GM18499 (cell line): ENCODE data around the gene PPARG.
"Not testable (repeated sequence)": the region's sequence is repeated elsewhere in the genome, so short reads cannot be mapped to it uniquely, and the experiment has no call there.

Experiments
- ATAC-seq: cut with Tn5 transposase; IDR thresholded peaks from one replicate; pipeline ENCODE4 v1.9.1; 2021; ENCODE audit warnings: moderate number of reproducible peaks; ENCODE audit not compliant: insufficient read depth, unreplicated experiment

PPARG gene

DNA sequence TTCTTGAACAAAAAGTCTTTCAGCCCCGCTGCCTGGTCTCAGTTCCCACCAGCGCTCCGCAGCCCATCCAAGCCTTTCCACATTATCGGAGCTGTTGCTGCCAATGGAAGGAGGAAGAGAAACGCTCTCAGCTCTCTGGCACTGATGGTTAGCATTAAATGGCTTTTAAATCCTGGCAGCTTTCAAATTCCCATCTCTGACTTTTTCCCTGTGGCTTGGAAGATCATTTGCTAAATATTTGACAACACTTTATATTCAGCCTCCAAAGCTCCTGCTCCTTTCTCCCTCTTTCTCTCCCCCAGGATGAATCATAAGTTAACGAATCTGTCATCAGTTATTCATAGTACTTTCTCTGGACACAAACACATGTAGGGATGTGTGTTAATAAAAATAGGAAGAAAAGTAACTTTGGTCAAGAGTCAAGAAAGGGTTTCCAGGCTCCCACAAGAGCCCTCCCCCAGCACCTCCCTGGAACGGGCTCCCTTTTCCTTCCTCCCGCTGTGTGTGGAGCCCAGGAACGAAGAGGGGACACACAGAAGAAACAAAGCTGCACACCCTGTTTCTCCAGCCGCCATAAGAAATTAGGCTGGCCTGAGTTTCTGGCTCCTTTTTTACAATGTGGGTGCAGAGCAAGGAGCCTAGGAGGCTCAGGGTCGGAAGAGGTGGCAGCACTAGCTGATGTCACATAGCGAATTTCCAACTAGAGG is 147.8 kb downstream of the PPARG start:
- no peak for ATAC-seq

DNA sequence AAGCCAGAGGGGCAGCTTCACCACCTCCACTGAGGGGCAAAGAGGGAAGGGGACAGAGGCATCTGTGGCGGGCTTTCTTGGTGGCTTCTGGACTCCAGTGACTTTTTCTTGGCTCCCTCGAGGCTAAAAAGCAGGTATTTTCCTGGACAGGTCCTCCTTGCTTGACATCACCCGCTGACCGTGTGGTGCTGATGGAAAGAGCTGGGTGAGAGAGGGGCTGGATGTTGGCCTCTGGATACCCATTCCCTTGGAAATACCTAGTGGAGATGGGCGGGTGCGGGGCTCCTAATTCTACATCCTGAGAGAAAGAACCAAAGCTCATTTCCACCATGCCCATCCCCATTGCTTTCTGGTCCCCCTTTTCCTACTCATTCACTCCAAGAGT is 148.3 kb downstream of the PPARG start:
- no peak for ATAC-seq

DNA sequence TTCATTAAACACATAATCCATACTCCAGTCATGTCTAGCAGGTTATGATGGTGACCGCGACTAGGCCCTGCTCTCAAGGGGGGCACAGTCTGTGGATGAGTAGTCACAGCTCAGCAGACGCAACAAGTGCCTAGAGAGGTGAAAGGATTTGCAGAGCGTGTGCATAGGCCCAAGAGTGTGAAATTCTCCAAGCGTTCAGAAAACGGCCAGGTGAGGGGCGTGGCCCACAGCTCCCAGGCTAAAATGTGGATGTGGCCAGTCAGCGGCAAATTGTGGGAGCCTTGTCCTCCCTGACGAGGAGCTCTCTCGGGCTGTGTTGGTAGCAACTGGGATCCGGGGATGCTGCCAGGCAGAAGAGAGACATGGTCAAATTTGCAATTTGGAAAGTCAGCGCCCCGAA is 149.0 kb downstream of the PPARG start:
- no peak for ATAC-seq

DNA sequence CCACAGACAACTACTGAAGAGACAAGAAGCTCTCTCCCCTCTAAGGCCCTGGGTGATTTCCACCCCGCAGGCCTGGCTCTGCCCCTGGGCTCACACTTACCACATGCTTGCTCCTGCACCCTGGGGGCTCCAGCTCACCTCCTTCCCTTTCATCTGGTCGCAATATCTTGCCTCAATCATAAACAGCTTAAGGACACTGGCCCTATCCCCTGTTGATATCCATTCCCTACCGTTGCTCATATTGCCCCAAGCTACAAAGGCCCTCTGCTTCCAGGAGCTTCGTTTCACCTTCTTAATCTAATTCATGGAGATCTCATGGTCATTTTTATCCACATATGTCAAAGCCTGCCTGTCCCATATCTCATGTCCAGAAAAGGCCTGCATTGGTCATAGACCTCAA is 149.4 kb downstream of the PPARG start:
- no peak for ATAC-seq

DNA sequence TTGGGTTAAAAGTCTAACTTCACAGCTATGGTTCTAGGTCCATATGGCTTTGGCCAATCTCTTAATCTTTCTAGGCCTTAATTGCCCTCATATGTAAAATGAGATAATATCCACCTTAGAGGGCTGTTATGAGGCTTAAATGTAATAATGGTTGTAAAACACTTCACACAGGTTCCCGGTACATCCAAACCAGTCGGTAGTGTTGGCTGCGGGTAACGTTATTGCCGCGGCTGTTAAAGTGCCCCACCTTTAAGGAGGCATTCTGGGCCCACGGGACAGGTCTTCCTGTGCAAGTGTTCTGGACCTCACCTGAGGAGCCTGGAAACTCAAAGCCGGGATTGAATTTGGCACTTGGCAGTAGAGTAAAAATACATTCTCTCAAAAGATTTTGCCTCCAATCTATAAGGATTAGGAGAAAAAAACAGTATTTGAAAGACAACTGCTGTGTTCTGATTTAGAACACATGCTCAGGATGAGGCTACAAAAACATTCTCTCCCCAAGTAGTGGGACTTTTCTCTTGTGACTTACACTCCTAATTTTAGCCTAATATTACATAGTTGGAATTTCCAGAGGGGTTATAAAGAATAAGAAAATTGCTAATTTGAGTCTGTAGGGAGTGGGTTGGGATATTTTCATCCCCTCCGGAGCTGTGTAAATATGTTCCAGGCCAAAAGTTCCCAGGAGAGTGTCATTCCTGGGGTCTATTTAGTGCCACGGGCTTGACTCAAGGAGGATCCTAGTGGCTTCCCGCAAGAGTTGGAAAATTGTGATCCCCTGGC is 150.5 kb downstream of the PPARG start:
- ATAC-seq, result no peak

DNA sequence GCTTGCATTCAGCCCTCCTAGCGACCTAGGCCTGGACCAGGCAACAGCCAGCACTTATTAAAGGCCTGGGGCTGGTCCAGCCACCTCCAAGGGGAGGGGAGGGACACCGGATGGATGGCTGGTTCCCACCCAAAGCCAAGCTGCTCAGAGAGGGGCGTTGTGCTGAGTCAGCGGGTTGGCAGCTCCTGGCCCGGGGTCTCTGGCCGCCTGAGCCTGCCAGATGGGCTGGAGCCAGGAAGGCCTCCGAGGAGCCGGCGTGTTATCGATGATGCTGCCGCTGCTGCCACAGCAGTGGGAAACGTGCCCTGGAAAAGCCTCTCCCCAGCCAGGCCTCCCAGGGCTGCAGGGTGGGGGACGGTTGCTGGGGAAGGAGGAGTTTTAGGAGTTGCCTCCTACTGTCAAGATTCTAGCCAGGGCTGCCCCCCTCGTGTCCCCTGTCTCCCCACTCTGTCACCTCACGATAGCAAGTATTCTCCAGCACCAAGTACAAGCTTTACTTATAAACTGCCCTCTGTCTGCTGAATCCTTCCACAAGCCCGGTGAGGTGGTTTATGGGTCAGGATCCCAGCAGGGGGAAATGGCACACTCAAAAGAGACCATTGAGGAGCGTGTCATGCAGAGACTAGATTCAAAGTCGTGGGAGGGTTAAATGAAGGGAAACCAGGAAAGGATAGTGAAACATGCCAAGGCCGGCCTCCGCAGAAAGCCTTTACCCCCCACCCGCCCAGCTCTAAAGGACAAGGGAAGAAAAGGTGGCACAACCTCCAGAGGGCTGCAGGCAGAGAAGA is 152.3 kb downstream of the PPARG start:
- ATAC-seq, result no peak

DNA sequence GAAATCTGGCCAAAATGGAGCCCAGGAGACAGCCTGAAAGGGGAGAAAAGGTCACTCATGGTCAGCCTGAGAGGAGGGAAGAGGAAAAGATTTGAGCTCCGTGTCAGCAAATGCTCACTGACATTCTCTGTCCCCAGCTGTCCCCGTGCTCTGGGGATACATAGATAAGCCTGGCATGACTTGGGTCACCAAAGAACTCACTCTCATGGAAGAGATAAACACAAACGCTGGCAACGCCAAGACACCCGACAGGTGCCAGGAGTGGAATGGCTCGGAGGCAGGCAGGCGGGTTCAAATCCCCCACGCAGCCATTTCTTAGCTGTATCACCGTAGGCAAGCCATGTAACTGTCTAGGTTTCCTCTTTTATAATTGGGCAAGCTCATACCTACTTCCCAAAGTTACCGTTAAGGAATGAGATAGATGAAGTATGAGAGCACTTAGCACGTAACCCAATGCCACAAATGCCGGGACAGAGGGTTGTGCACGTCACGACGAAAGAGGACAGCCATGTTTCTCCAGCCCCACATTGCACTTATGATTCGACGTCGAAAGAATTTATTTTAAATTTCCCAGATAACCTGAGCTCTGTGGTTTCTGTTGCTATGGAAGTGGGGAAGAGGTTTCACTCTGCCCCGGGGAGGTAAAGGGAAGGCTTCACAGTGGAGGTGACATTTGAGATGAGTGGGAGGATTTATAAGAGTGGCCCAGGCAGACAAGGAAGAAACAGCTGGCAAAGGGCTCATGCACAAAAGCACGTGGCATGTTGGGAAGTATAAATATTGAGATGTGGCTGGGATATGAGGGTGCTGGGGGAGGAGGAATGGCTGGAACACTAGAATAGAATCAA is 154.0 kb downstream of the PPARG start:
- no peak for ATAC-seq

DNA sequence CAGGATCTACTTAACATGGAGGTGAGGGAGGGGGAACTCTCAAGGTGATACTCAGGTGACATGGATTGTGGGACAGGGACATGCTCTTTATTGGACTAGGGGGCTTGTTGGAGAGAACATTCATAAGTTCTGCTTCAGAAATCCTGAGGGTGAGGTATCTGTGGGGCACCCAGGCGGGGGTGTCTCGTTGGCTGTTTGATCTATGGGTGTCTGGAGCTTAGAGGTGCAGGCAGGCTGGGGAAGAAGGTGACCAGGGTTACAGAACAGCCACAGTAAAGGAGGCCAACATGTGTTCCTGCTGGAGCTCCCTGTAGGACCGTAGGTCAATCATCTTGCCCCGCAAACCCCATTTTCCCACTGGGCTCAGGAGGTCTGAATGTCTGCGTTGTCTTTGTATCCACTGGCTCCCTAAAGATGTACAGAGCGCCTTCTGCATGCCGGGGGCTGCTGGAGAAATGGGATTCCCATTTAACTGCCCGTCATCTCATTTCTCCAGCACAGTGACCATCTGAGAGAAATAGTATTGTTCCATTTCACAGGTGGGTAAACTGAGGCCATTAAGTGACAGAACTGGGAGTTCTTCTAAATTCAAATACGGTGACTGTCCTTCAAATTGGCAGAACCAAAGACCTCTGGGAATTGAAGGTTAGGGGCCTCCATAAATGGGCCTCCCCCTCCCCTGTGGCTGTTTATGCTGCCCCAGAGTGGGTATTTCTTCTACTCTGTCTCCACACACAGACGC is 155.1 kb downstream of the PPARG start:
- ATAC-seq, result no peak

DNA sequence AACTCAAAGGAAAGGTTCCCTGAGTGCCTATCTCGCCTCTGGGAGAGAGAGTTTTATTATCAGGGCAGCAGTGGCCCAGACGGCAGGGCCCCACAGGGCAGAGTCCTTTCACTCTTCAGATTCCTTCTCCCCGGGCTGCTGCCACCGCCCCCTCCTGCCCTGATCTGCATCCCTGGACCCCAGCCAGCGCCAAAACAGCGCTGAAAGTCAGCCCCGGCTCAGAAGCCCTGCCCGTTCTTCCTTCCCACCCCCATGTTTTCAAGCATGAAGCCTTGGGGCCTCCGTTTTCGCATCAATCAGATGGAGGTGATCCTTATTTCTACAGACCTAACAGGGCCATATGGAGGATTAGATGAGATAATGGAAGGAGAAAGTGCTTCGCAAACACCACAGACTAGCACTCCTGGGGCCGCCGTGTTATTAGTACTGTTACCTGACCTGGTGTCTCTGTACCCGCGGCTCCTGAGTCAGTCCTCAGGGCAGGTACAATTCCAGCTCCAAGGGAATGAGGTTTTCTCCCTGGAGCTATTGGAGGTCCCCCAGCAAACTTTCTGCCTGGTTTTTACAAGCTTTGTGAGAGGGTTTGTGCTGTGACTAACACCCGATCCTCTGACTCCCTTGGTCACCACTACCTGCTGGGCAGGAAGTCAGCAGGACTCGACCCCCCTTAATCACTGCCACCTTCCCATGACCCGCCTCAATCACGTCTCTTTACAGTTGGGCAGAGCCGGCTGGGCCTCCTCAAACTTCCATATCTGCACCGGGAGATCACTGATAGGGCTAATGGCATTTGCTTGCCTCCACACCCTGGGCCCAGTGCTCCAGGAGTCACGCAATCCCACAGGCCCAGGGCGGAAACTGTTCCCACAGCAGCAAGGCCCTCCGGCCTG is 156.0 kb downstream of the PPARG start:
- no peak for ATAC-seq

DNA sequence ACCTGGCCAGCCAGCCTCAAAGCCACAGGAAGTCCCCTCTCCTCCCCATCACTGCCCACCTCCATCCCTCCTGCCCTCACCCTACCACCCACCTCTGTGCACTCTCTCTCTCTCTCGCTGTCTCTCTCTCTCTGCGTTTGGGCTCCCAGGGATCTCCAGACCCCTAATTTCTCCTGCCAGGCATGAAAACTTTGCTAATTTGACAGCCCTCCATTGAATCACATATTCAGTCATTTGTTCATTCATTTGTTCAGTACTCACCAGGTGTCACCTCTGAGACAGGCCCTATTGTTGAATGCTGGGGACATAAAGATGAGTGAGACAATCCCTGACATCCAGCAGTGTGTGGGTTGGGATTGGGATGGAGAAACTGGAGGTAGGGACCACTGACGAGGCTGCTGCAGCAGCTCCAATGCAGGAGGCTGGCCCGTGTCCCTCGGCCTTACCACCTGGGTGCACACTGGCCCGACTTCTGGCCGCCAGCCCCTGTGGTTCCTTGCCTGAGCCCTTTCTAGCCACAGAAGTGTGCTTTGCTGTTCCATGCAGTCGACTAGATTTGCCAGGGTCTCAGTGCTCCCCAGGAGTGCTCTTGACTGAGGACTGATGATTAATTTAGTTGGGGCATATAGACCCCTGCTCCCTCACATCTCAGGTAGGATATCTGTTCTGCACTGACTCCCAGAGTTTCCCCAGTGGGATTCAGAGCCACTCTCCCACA is 156.8 kb downstream of the PPARG start:
- no peak for ATAC-seq

DNA sequence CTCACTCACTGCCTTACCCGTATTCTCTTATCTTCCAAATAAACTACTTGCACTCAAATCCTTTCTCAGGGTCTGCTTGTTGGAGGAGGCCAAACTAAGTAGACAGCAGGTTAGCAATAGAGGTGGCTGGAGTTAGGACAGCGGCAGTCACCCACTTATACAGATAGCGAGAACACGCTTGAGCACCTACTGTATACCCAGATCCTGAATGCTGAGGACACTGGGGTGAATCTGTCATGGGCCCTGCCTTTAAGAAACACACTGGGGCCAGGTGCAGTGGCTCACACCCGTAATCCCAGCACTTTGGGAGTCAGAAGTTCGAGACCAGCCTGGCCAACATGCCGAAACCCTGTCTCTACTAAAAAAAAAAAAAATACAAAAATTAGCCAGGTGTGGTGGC is 157.4 kb downstream of the PPARG start:
- ATAC-seq, result no peak

DNA sequence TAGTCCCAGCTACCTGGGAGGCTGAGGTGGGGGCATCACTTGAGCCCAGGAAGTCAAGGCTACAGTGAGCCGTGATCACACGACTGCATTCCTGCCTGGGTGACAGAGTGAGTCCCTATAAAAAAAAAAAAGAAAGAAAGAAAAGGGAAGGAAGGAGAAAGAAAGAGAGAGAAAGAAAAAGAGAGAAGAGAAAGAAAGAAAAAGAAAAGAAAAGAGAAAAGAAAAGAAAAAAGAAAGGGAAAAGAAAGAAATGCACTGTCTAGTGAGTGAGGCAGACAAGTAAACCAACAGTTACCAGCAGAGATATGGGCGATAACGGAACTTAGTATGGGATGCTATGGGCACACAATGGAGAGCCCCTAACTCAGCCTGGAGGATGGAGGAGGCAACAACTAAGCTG is 158.2 kb downstream of the PPARG start:
- no peak for ATAC-seq

DNA sequence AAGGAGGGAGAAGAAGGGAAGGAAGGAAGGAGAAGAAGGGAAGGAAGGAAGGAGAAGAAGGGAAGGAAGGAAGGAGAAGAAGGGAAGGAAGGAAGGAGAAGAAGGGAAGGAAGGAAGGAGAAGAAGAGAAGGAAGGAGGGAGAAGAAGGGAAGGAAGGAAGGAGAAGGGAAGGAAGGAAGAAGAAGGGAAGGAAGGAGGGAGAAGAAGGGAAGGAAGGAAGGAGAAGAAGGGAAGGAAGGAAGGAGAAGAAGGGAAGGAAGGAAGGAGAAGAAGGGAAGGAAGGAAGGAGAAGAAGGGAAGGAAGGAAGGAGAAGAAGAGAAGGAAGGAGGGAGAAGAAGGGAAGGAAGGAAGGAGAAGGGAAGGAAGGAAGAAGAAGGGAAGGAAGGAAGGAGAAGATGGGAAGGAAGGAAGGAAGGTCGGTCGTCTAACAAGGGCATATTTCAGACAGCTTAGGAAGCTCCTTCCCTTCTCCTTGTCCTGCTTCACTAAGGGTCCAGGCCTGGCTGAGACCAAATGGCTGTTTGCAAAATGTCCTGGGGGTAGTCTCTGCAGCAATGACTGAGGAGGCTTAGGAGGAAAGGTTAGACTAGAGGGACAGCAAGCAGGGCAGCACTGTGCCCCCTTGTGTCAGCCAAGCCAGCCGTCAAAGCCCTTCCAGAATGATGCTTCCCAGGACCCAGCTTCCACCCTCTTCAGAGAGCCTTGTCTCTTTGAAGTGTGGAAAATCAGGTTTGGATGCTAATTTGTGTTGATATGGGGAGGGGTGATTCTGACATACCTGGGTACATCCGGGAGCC is 159.7 kb downstream of the PPARG start:
- not testable (repeated sequence) for ATAC-seq

DNA sequence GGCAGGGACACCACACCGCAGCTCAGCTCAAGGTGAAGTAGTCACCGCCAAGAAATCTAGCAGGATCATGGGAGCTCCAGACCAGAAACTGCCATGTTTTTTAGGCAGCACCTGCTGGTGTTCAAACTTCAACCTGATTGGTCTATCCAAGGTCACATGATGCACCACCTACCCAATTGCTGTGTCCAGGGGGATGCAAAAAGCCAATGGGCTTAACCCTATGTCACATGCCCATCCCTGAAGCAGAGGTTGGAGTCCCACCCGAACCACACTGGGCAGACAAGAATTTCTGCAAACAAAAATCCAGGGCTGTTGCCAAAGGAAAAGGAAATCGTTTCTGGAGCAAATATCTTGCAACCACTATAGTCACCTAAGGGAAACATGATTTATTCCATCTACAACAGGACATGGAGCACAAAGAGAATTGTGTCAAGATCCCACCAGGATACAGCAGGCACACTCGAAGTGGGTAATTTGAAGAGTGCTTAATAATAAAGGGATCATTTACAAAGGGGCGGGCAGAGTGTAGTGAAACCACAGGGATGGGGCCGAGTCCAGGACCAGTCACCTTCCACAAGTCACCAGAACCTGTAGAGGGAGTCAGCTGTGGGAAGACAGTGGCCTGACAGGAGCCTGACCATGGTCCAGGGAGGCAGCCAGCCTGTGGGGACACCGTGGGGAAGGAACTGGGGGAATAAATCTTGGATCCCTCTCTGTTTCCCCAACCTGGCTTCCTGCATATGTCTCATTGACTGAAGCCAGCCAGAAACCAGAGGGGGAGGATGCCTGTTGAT is 161.2 kb downstream of the PPARG start:
- ATAC-seq, result no peak

DNA sequence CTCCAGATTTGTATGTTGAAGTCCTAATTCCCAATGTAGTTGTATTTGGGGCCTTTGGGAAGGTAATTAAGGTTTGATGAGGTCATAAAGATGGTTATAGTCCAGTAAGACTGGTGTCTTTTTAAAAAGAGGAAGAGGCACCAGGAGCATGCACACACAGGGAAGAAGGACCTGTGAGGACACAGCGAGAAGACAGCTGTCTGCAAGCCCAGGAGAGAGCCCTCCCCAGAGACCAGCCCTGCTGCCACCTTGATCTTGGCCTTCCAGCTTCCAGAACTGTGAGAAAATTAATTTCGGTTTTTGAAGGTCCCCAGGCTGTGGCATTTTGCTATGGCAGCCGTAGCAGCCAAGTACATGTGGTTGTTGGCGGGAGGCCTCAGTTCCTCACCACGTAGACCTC is 162.6 kb downstream of the PPARG start:
- no peak for ATAC-seq

DNA sequence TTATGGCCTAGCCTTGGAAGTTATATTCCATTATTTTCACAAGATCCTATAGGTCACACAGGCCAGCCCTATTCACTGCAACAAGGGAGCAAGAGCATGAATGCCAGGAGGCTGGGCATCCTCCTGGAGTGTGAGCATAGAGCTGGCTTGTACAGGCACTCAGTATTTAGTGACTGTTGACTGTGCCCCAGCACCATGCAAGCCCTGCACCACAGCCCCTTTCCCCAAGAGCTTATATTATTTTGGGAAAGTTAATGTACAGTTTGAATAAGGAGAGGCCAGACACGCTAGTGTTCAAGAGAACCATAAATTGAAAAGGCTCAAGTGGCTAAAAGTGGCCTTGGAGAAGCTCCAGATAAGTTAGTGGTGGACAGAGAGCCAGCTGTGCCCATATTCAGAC is 163.1 kb downstream of the PPARG start:
- no peak for ATAC-seq
